Umbilical cord (tissue), 2 donors: ENCODE measurements around the gene FMNL1. TPM values are rescaled to one million over a fixed set of nuclear protein-coding genes. Genes with fewer than 3 reads are reported as not detected.

Source experiments
- DNase-seq: peaks from one replicate; pipeline ENCODE4 v3.0.0-alpha.2; 2015; ENCODE audit warnings: low spot score
- total RNA-seq: library from RNA; depleted of rRNA; stranded (reverse); fragments of >200 nt; gene quantifications from one replicate; pipeline ENCODE4 v1.2.3, GENCODE V29; 2014; ENCODE audit warnings: low replicate concordance; ENCODE audit not compliant: insufficient read depth

The FMNL1 gene
- total RNA-seq, 1 donor from 2014 or later: 3.1 TPM

- no peak for DNase-seq
These were observed 2.1 kb downstream of the FMNL1 start for GRCh38 chr17:45223539-45224528.

DNA sequence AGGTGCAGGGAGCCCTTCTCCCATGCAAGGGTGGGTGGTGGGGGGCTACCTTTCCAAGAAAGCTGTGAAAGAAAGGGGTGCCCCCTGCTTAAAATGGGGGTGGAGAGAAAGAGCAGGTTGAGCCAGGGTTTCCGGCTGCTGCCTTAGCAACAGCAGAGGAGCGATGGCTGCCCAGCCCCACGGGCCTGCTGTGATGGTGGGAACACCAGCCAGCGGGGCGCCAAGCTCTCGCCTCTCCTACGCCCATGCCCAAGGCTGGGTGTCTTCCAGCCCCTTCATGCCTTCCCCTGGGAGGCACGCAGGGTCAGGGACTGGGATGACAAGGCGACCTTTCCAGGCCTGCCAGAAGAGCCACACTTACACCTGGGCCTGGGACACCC lies 3.0 kb downstream of the FMNL1 start:
- DNase-seq: no peak

- no peak for DNase-seq
These were observed 3.5 kb downstream of the FMNL1 start for GRCh38 chr17:45225051-45225700.

GRCh38 chr17:45225964-45226530 lies 4.4 kb downstream of the FMNL1 start:
- no peak for DNase-seq

DNA sequence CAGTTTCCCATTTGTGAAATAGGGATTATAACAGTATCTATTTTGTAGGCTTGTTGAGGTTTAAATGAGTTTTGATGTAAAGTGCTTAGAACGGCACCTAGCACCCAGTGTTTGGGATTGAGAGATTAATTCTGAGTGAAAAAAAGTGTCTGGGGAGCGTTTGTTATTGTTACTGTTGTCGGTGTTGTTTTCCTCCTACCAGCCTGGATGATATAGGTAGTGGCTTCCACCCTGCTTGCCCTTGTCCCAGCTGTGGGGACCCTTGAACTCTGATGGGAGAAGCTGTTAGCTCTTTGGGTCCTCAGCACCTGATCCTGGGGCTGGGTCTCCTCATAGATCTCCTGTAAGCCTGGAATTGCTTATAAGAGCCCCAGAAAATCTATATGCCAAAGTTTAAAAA lies 4.9 kb downstream of the FMNL1 start:
- DNase-seq: no peak

- no peak for DNase-seq
These were observed 5.6 kb downstream of the FMNL1 start for GRCh38 chr17:45227101-45227925.

DNA sequence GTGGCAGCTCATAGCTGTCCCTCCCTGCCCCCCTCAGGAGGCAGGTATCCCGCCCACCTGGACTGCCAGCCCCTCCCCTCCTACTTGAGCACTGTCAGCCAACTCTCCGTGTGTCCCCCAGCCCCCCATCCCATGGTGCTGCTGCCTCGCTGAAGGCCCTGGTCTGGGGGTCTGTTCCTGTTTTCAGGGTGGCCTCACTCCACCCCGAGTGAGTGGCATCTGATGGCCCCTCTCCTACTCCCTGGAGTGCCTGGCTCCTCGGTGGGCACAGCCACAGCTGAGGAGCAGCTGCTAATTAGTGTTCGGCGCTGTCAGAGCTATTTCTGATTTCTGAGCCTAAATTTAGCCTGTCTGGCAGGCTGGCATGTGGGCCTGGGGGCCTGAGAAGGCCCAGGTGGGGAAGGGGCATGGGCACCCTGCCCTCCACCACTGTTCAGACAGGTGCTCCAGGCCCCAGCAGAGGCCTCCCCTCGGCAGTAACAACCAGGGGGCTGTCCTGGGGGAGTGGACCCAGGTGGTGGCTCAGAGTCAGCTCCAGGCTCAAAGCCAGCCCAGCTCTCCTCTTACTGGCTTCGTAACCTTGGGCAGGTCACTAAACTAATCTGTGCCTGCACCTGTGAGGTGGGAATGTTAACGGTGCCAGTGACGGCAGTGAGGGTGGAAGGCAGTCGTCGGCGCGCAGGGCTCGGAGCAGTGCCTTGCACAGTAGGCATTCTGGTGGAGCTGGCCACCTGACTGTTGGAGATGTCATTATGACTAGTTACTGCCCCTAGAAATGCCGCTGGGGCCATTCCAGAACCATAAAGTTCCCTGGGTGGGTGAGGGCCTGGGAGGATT lies 6.5 kb downstream of the FMNL1 start:
- no peak for DNase-seq

- peak; percentile 83 for DNase-seq
These were observed 7.3 kb downstream of the FMNL1 start for GRCh38 chr17:45228763-45229539.

DNA sequence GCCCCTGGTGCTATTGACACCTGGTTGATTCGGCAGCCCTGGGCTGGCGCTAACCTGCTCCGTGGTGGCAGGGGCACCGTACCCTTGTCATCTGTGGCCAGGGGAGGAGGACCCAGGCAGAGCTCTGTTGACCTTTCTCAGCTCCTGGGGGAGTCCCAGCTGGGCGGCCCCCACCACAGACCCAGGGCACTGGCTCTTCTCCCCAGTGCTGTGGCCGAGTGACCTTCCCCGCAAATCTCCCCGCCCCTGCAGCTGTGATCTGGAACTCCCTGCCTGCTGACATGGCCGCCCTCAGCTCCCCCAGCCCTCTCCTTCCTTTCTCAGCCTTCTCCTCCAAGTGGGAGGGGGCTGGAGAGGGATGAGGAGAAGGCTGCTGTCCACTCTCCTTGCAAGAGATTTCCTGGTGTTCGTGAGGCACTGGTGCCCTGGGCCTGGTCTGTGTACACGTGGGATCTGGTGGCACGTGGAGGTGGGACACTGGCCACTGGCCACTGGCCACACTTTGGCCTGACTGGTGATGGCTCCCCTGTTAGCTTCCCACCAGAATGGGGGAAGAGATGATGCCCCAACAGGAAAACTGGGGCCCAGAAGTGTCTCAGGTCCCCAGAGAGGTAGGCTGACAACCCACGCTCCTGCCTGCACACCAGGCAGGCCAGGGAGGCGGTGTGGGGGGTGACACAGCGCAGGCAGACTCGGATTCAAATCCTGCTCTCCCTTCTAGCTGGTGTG lies 8.2 kb downstream of the FMNL1 start:
- no peak for DNase-seq

GRCh38 chr17:45230410-45230786 lies 8.7 kb downstream of the FMNL1 start:
- DNase-seq: no peak

DNA sequence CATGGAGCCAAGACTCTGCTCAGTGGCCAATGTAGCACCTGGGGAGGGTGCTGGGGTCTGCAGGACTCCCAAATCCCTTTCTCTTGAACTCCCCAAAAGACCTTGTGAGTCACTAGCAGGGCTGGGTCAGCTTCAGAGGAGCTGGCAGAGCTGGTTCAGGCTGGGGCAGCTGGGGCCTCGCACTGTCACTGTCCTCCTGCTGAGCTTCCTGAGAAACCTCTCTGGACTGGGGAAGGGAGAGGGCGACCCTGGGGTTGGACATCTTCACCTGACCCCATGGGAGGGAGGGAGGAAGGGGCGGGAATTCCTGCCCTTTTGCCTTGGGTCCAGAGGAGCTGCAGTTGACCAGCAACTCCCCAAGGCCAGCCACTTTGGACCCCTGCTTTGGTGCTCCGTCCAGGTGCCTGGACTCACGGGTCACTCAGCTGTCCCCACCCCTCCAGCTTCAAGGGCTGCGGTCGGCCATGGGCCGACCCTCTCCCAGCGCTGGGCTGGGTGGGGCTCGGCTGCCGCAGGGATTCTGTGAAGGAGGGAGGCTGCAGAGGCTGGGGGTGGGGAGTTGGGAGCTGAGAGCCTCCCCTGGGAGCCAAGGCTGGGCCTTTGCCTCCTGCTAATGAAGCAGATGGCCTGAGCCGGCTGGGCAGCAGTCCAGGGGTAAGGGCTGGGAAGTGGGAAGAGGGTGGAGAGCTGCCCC lies 9.2 kb downstream of the FMNL1 start:
- peak; percentile 60 for DNase-seq

- DNase-seq: no peak
These were observed 9.9 kb downstream of the FMNL1 start for GRCh38 chr17:45231481-45232116.

GRCh38 chr17:45232514-45233422 lies 11.1 kb downstream of the FMNL1 start:
- no peak for DNase-seq

DNA sequence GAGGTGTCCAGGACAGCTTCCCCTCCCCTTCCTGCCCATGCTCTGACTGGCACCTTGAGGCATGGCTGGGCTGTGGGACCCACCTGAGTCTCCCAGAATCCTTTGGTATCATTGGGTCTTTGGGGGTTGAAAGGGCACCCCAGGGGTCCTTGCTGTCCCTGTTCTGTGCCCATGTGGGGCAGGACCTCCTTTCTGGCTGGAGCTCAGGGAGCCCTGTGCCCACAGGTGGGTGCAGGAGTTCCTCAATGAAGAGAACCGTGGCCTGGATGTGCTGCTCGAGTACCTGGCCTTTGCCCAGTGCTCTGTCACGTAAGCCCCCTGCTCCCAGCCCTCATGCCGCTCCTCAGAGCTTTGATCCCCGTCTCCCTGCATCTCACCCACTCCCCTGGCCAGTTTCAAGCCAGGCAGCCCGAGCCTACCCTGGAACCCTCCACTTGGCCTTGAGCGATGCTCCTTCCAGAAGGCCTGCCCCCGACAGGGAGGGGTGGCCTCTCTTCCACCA lies 11.8 kb downstream of the FMNL1 start:
- no peak for DNase-seq

- DNase-seq: no peak
These were observed 13.1 kb downstream of the FMNL1 start for GRCh38 chr17:45234641-45235415.
